Neural cell (in vitro differentiated cells): Measurements from ENCODE around the gene LRIT1. TPM values are rescaled to one million over a fixed set of nuclear protein-coding genes. Genes with fewer than 3 reads are reported as not detected.

ENCODE experiments used
- H2AFZ ChIP-seq: fragments of 200-600, 300-800 bp; sonication (generic), shearing (Covaris generic); 2 replicates; pipeline ENCODE4 v1.6.0; 2014; ENCODE audit warnings: low read depth, mild to moderate bottlenecking, antibody characterized with exemption, low read length, moderate library complexity
- H3F3A ChIP-seq: fragments of 200-600 bp; shearing (Covaris generic); 2 replicates; pipeline ENCODE4 v1.6.1; 2016; ENCODE audit warnings: mild to moderate bottlenecking, moderate library complexity, mixed read lengths, antibody characterized with exemption, low read length; ENCODE audit not compliant: insufficient read depth, poor library complexity, severe bottlenecking
- H3K27ac ChIP-seq: fragments of 200-600, 300-800 bp; sonication (generic), shearing (Covaris generic); 2 replicates; pipeline ENCODE4 v1.5.1; 2014; ENCODE audit warnings: mild to moderate bottlenecking, low read length, moderate library complexity
- H3K27me3 ChIP-seq: fragments of 300-800, 200-600 bp; sonication (generic), shearing (Covaris generic); 2 replicates; pipeline ENCODE4 v1.6.0; 2014; ENCODE audit warnings: mild to moderate bottlenecking, low read depth, low read length, moderate library complexity; ENCODE audit not compliant: insufficient read depth
- H3K36me3 ChIP-seq: fragments of 300-800, 200-600 bp; sonication (generic), shearing (Covaris generic); 2 replicates; pipeline ENCODE4 v1.5.1; 2014; ENCODE audit warnings: mild to moderate bottlenecking, antibody characterized with exemption, low read length, moderate library complexity; ENCODE audit not compliant: insufficient read depth
- H3K4me2 ChIP-seq: fragments of 300-800, 200-600 bp; sonication (generic), shearing (Covaris generic); 2 replicates; pipeline ENCODE4 v1.6.0; 2014; ENCODE audit warnings: mild to moderate bottlenecking, low read length
- H3K4me3 ChIP-seq: fragments of 300-800, 200-600 bp; sonication (generic), shearing (Covaris generic); 2 replicates; pipeline ENCODE4 v1.5.1; 2014; ENCODE audit warnings: mild to moderate bottlenecking, low read length, moderate library complexity
- H3K79me2 ChIP-seq: fragments of 200-600 bp; shearing (Covaris generic); replicated peaks from 2 replicates; pipeline ENCODE4 v1.6.0; 2014; ENCODE audit warnings: mild to moderate bottlenecking, low read length, moderate library complexity; ENCODE audit not compliant: insufficient read depth
- H3K9ac ChIP-seq: fragments of 300-800, 200-600 bp; sonication (generic), shearing (Covaris generic); 2 replicates; pipeline ENCODE4 v1.6.1; 2016; ENCODE audit warnings: mild to moderate bottlenecking, low read length, mixed read lengths
- H3K9me2 ChIP-seq: fragments of 200-600 bp; shearing (Covaris generic); 2 replicates; pipeline ENCODE4 v1.6.1; 2016; ENCODE audit warnings: mild to moderate bottlenecking, low read length, mixed read lengths; ENCODE audit not compliant: insufficient read depth
- H3K9me3 ChIP-seq: fragments of 200-600, 300-800 bp; sonication (generic), shearing (Covaris generic); 2 replicates; pipeline ENCODE4 v1.6.1; 2016; ENCODE audit warnings: mild to moderate bottlenecking, mixed run types, low read length, moderate library complexity, mixed read lengths
- H4K20me1 ChIP-seq: fragments of 200-600 bp; shearing (Covaris generic); 2 replicates; pipeline ENCODE4 v1.6.1; 2016; ENCODE audit warnings: mild to moderate bottlenecking, mixed run types; ENCODE audit not compliant: insufficient read depth
- CTCF ChIP-seq: fragments of 450-650 bp; IDR thresholded peaks from 2 replicates; pipeline ENCODE4 v1.5.1; 2014; ENCODE audit warnings: antibody characterized with exemption, mild to moderate bottlenecking, moderate library complexity; ENCODE audit not compliant: poor library complexity, severe bottlenecking
- EP300 ChIP-seq: fragments of 450-650 bp; conservative IDR thresholded peaks from 2 replicates; pipeline ENCODE4 v1.6.1; 2014; ENCODE audit warnings: antibody characterized with exemption, mild to moderate bottlenecking, moderate library complexity; ENCODE audit not compliant: poor library complexity, severe bottlenecking
- EZH2 ChIP-seq: fragments of 200-600, 300-800 bp; shearing (Covaris generic), sonication (generic); IDR thresholded peaks from 2 replicates; pipeline ENCODE4 v1.6.1; 2014; ENCODE audit warnings: antibody characterized with exemption, low read length, borderline replicate concordance, mild to moderate bottlenecking; ENCODE audit not compliant: insufficient read depth, poor library complexity, severe bottlenecking
- MXI1 ChIP-seq: fragments of 450-650 bp; conservative IDR thresholded peaks from 2 replicates; pipeline ENCODE4 v1.6.1; 2014; ENCODE audit warnings: antibody characterized with exemption, mild to moderate bottlenecking; ENCODE audit not compliant: poor library complexity, severe bottlenecking
- POLR2AphosphoS5 ChIP-seq: IDR thresholded peaks from 2 replicates; pipeline ENCODE4 v1.6.1; 2012
- RAD21 ChIP-seq: fragments of 450-650 bp; conservative IDR thresholded peaks from 2 replicates; pipeline ENCODE4 v1.6.1; 2014; ENCODE audit warnings: antibody characterized with exemption, mild to moderate bottlenecking, moderate library complexity
- SMC3 ChIP-seq: fragments of 450-650 bp; conservative IDR thresholded peaks from 2 replicates; pipeline ENCODE4 v1.6.1; 2014; ENCODE audit warnings: antibody characterized with exemption, mild to moderate bottlenecking, moderate library complexity; ENCODE audit not compliant: poor library complexity
- TAF1 ChIP-seq: IDR thresholded peaks from 2 replicates; pipeline ENCODE4 v1.6.1; 2012; ENCODE audit warnings: low read depth
- polyA plus RNA-seq: library from polyadenylated mRNA; depleted of rRNA; stranded (reverse); fragments of >200 nt; gene quantifications from 2 replicates; pipeline ENCODE4 v1.2.3, GENCODE V29; 2014
- TF ChIP-seq, protein P1 (sequence below): IDR thresholded peaks from 2 replicates; pipeline ENCODE4 v1.6.1; 2012; ENCODE audit warnings: borderline replicate concordance

LRIT1 gene
- polyA plus RNA-seq, 1 donor from 2014 or later = not detected

GRCh38 chr10:84248794-84249193 lies 7.4 kb upstream of the LRIT1 start:
- H3F3A ChIP-seq = no peaks in the 10 kb centered on the region
- H3K27ac ChIP-seq = no peak overlapping the region
- TF ChIP-seq EP300 (no peak), CTCF (no peak), MXI1 (no peak), EZH2 (no peak), RAD21 (no peak)
- TF ChIP-seq, protein P1, sequence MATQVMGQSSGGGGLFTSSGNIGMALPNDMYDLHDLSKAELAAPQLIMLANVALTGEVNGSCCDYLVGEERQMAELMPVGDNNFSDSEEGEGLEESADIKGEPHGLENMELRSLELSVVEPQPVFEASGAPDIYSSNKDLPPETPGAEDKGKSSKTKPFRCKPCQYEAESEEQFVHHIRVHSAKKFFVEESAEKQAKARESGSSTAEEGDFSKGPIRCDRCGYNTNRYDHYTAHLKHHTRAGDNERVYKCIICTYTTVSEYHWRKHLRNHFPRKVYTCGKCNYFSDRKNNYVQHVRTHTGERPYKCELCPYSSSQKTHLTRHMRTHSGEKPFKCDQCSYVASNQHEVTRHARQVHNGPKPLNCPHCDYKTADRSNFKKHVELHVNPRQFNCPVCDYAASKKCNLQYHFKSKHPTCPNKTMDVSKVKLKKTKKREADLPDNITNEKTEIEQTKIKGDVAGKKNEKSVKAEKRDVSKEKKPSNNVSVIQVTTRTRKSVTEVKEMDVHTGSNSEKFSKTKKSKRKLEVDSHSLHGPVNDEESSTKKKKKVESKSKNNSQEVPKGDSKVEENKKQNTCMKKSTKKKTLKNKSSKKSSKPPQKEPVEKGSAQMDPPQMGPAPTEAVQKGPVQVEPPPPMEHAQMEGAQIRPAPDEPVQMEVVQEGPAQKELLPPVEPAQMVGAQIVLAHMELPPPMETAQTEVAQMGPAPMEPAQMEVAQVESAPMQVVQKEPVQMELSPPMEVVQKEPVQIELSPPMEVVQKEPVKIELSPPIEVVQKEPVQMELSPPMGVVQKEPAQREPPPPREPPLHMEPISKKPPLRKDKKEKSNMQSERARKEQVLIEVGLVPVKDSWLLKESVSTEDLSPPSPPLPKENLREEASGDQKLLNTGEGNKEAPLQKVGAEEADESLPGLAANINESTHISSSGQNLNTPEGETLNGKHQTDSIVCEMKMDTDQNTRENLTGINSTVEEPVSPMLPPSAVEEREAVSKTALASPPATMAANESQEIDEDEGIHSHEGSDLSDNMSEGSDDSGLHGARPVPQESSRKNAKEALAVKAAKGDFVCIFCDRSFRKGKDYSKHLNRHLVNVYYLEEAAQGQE = no peak
- no peak overlapping the region for H3K4me2 ChIP-seq
- H3K79me2 ChIP-seq = no peaks in the 10 kb centered on the region
- no peak overlapping the region for H3K4me3 ChIP-seq
- H4K20me1 ChIP-seq = no peaks in the 10 kb centered on the region
- H3K36me3 ChIP-seq = no peaks in the 10 kb centered on the region
- no peaks in the 10 kb centered on the region for H3K9me2 ChIP-seq
- no peaks in the 10 kb centered on the region for H3K27me3 ChIP-seq
- H3K9ac ChIP-seq = no peak overlapping the region
- no peak overlapping the region for H2AFZ ChIP-seq
- no peaks in the 10 kb centered on the region for H3K9me3 ChIP-seq

GRCh38 chr10:84247496-84247895 lies 6.2 kb upstream of the LRIT1 start:
- no peak for TF ChIP-seq TAF1
- no peak for TF ChIP-seq RAD21
- TF ChIP-seq MXI1 = no peak
- TF ChIP-seq EZH2 = no peak
- TF ChIP-seq, protein P1 = no peak
- no peak for TF ChIP-seq CTCF
- TF ChIP-seq POLR2AphosphoS5 = no peak
- TF ChIP-seq SMC3 = no peak
- H3F3A ChIP-seq = no peaks in the 10 kb centered on the region
- no peak overlapping the region for H2AFZ ChIP-seq
- no peak overlapping the region for H3K4me3 ChIP-seq
- no peaks in the 10 kb centered on the region for H3K9me3 ChIP-seq
- H3K36me3 ChIP-seq = no peaks in the 10 kb centered on the region
- no peak overlapping the region for H3K4me2 ChIP-seq
- no peaks in the 10 kb centered on the region for H3K79me2 ChIP-seq
- H3K9ac ChIP-seq = no peak overlapping the region
- no peaks in the 10 kb centered on the region for H3K27me3 ChIP-seq
- no peaks in the 10 kb centered on the region for H3K9me2 ChIP-seq
- no peak overlapping the region for H3K27ac ChIP-seq
- H4K20me1 ChIP-seq = no peaks in the 10 kb centered on the region
